ENCODE data around the gene CD55.

CD55 gene

GRCh38 chr1:207404849-207405525 lies 83.5 kb downstream of the CD55 start:
- peak; percentile 62 for DNase-seq (ENCODE audit: low spot score)
- in situ Hi-C loops (cut with MboI; ENCODE audit: low sequenced_read_pairs, unreplicated experiment), result loop anchor here (5.0 kb wide), 2 partner anchors 92 to 318 kb away; partner anchors contain the start of genes C4BPB and CR1
- TF ChIP-seq CTCF (IDR thresholded peaks at IDR 0.05; ENCODE audit: borderline replicate concordance, control extremely low read depth, extremely low read depth, insufficient read depth, missing control alignments), result peak; percentile 58

GRCh38 chr1:207405814-207406213 lies 84.3 kb downstream of the CD55 start:
- TF ChIP-seq CTCF (IDR thresholded peaks at IDR 0.05; ENCODE audit: borderline replicate concordance, control extremely low read depth, extremely low read depth, insufficient read depth, missing control alignments), result peak; percentile 10
- DNase-seq (ENCODE audit: low spot score), result no peak
- in situ Hi-C loops (cut with MboI; ENCODE audit: low sequenced_read_pairs, unreplicated experiment), result loop anchor here (5.0 kb wide), 2 partner anchors 91 to 319 kb away; partner anchors contain the start of genes C4BPB and CR1

GRCh38 chr1:207407655-207408260 lies 86.3 kb downstream of the CD55 start:
- DNase-seq (ENCODE audit: low spot score), result no peak
- TF ChIP-seq CTCF (IDR thresholded peaks at IDR 0.05; ENCODE audit: borderline replicate concordance, control extremely low read depth, extremely low read depth, insufficient read depth, missing control alignments), result no peak
- in situ Hi-C loops (cut with MboI; ENCODE audit: low sequenced_read_pairs, unreplicated experiment), result loop anchor here (5.0 kb wide), 2 partner anchors 90 to 320 kb away; partner anchors contain the start of genes C4BPB and CR1

Data from GM13976 (cell line).